ENCODE data around the gene CLINT1. TPM values are rescaled to one million over a fixed set of nuclear protein-coding genes. Genes with fewer than 3 reads are reported as not detected.

CLINT1 gene
- total and polyA plus RNA-seq, 4 experiments from 2014 or later: 70.5 to 88.2 (median 77.4) TPM

GRCh38 chr5:157820593-157821252, 38.2 kb downstream of the CLINT1 start:
- DNase-seq: peak in 4 of 5 donors; percentile 23 to 28 (median 27)
- Histone ChIP-seq H3K9me3 (ENCODE audit: control insufficient read depth in 1 of 2, low read length in 2 of 2) (no peaks in the 10 kb centered on the region), H3K36me3 (ENCODE audit: insufficient read depth, low read length) (peaks cover 2% of the 10 kb centered on the region), H3K27ac (ENCODE audit: low read depth, low read length) (no peak overlapping the region), H3K4me1 (ENCODE audit: insufficient read depth, low read length) (peaks cover 9% of the 10 kb centered on the region), H3K4me3 (ENCODE audit: low read length in 2 of 2) (no peak overlapping the region), H3K27me3 (ENCODE audit: insufficient read depth, low read length) (no peaks in the 10 kb centered on the region)
- CTCF ChIA-PET (ENCODE audit: partially characterized antibody): interaction anchor here (0.9 to 4.4 kb wide), 6 partner anchors 8 to 174 kb away, joined by 3 to 95 read pairs (median 4); no protein-coding TSS in a partner anchor
- peaks cover 17 to 23% of the 10 kb centered on the region in 2 donors for H3K36me3 Mint-ChIP-seq
- H3K4me3 Mint-ChIP-seq: peak overlapping the region in 1 of 8 donors; percentile 28
- intact Hi-C loops (cut with micrococcal nuclease): loop anchor here (1.0 to 5.0 kb wide), 4 partner anchors 37 to 1313 kb away; partner anchors contain the start of gene CLINT1
- peaks cover 23 to 41% (median 33%) of the 10 kb centered on the region in 4 donors for H3K4me1 Mint-ChIP-seq
- H3K9me3 Mint-ChIP-seq: peaks cover 0 to 5% (median 0%) of the 10 kb centered on the region in 8 donors
- peak overlapping the region in 5 of 7 donors; percentile 14 to 73 (median 61) for H3K27ac Mint-ChIP-seq
- H3K27me3 Mint-ChIP-seq: no peaks in the 10 kb centered on the region
- POLR2A ChIA-PET (ENCODE audit: partially characterized antibody): no interaction called here

- Mint-ChIP-seq H3K4me3 (no peak overlapping the region), H3K27me3 (no peaks in the 10 kb centered on the region), H3K27ac (peak overlapping the region in 3 of 7 donors; percentile 3 to 17 (median 16)), H3K4me1 (peaks cover 23 to 38% (median 28%) of the 10 kb centered on the region in 4 donors), H3K9me3 (peaks cover 0 to 5% (median 0%) of the 10 kb centered on the region in 8 donors), H3K36me3 (peaks cover 17 to 31% of the 10 kb centered on the region in 2 donors)
- Histone ChIP-seq H3K36me3 (ENCODE audit: insufficient read depth, low read length) (peaks cover 11% of the 10 kb centered on the region), H3K27me3 (ENCODE audit: insufficient read depth, low read length) (no peaks in the 10 kb centered on the region), H3K4me1 (ENCODE audit: insufficient read depth, low read length) (peaks cover 8% of the 10 kb centered on the region), H3K9me3 (ENCODE audit: control insufficient read depth in 1 of 2, low read length in 2 of 2) (no peaks in the 10 kb centered on the region), H3K27ac (ENCODE audit: low read depth, low read length) (no peak overlapping the region), H3K4me3 (ENCODE audit: low read length in 2 of 2) (no peak overlapping the region)
- CTCF ChIA-PET (ENCODE audit: partially characterized antibody): interaction anchor here (0.9 to 4.4 kb wide), 9 partner anchors 9 to 256 kb away, joined by 3 to 95 read pairs (median 4); partner anchors contain the start of gene CLINT1
- no peak for DNase-seq
- POLR2A ChIA-PET (ENCODE audit: partially characterized antibody): no interaction called here
- intact Hi-C loops (cut with micrococcal nuclease): loop anchor here (1.0 to 5.0 kb wide), 7 partner anchors 38 to 1314 kb away; partner anchors contain the start of gene CLINT1
These were observed 39.3 kb downstream of the CLINT1 start for GRCh38 chr5:157819502-157820115.

DNA sequence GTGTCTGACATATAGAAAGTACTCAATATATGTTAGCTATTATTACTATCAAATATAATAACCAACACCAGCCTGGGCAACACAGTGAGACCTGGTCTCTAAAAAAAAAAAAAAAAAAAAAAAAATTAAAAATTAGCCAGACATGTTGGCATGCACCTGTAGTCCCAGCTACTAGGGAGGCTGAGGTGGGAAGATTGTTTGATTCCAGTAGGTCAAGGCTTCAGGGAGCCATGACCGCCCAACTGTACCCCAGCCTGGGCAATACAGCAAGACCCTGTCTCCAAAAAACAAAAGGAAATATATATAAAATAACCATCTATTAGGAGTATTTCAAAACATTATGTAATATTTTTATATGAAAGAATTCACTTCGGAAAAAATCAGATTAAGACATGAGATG, 40.6 kb downstream of the CLINT1 start:
- peaks cover 0 to 5% (median 0%) of the 10 kb centered on the region in 8 donors for H3K9me3 Mint-ChIP-seq

DNA sequence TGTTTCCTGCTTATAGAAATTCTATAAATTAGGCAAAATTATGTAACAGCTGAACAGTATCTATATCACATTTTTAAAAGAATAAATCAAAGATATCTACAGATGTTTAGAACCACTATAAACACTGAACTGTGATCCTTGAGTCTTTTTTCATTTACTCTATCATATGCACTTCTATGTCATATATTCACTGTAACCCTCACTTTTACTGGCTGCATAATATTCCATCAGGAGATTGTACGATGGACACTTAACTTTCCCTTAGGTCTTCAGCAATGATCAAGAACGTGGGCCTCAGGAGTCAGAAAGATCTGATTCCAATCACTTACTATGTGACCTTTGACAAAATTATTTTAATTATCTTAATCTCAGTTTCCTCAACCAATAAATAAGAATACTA, 41.0 kb downstream of the CLINT1 start:
- Mint-ChIP-seq H3K36me3 (peaks cover 27 to 40% of the 10 kb centered on the region in 2 donors), H3K27ac (no peak overlapping the region), H3K4me3 (no peak overlapping the region), H3K27me3 (no peaks in the 10 kb centered on the region), H3K9me3 (peaks cover 0 to 5% (median 0%) of the 10 kb centered on the region in 8 donors), H3K4me1 (peaks cover 18 to 30% (median 23%) of the 10 kb centered on the region in 4 donors)
- ChIA-PET POLR2A (ENCODE audit: partially characterized antibody) (interaction anchor here (1.7 kb wide), 1 partner anchor 131 kb away, joined by 7 read pairs; no protein-coding TSS in a partner anchor), CTCF (ENCODE audit: partially characterized antibody) (interaction anchor here (0.7 to 4.4 kb wide), 15 partner anchors 10 to 257 kb away, joined by 3 to 95 read pairs (median 5); no protein-coding TSS in a partner anchor)
- Histone ChIP-seq H3K9me3 (ENCODE audit: control insufficient read depth in 1 of 2, low read length in 2 of 2) (no peaks in the 10 kb centered on the region), H3K4me3 (ENCODE audit: low read length in 2 of 2) (no peak overlapping the region), H3K4me1 (ENCODE audit: insufficient read depth, low read length) (peaks cover 8% of the 10 kb centered on the region), H3K36me3 (ENCODE audit: insufficient read depth, low read length) (peaks cover 24% of the 10 kb centered on the region), H3K27ac (ENCODE audit: low read depth, low read length) (no peak overlapping the region), H3K27me3 (ENCODE audit: insufficient read depth, low read length) (no peaks in the 10 kb centered on the region)
- no peak for DNase-seq
- intact Hi-C loops (cut with micrococcal nuclease): loop anchor here (5.0 kb wide), 3 partner anchors 259 to 1289 kb away; no protein-coding TSS in a partner anchor

More for the DNA sequence above, 40.6 kb downstream of the CLINT1 start:
- POLR2A ChIA-PET (ENCODE audit: partially characterized antibody): no interaction called here
- no peaks in the 10 kb centered on the region for H3K27me3 ChIP-seq (ENCODE audit: insufficient read depth, low read length)
- H3K9me3 ChIP-seq (ENCODE audit: control insufficient read depth in 1 of 2, low read length in 2 of 2): no peaks in the 10 kb centered on the region
- intact Hi-C loops (cut with micrococcal nuclease): loop anchor here (5.0 kb wide), 3 partner anchors 259 to 1289 kb away; no protein-coding TSS in a partner anchor
- peaks cover 18 to 30% (median 23%) of the 10 kb centered on the region in 4 donors for H3K4me1 Mint-ChIP-seq
- peaks cover 23 to 35% of the 10 kb centered on the region in 2 donors for H3K36me3 Mint-ChIP-seq
- H3K4me1 ChIP-seq (ENCODE audit: insufficient read depth, low read length): peaks cover 8% of the 10 kb centered on the region
- no peak overlapping the region for H3K4me3 Mint-ChIP-seq
- CTCF ChIA-PET (ENCODE audit: partially characterized antibody): interaction anchor here (0.6 to 4.4 kb wide), 9 partner anchors 11 to 257 kb away, joined by 3 to 95 read pairs (median 8); no protein-coding TSS in a partner anchor
- H3K27me3 Mint-ChIP-seq: no peaks in the 10 kb centered on the region
- no peak overlapping the region for H3K27ac Mint-ChIP-seq
- no peak overlapping the region for H3K4me3 ChIP-seq (ENCODE audit: low read length in 2 of 2)
- peaks cover 20% of the 10 kb centered on the region for H3K36me3 ChIP-seq (ENCODE audit: insufficient read depth, low read length)
- no peak for DNase-seq
- H3K27ac ChIP-seq (ENCODE audit: low read depth, low read length): no peak overlapping the region

GRCh38 chr5:157817387-157817702, 41.6 kb downstream of the CLINT1 start:
- H3K4me3 ChIP-seq (ENCODE audit: low read length in 2 of 2): no peak overlapping the region
- no peak for DNase-seq
- Mint-ChIP-seq H3K27me3 (no peaks in the 10 kb centered on the region), H3K4me1 (peaks cover 16 to 28% (median 21%) of the 10 kb centered on the region in 4 donors), H3K27ac (no peak overlapping the region), H3K4me3 (no peak overlapping the region), H3K36me3 (peaks cover 28 to 43% of the 10 kb centered on the region in 2 donors), H3K9me3 (peaks cover 0 to 3% (median 0%) of the 10 kb centered on the region in 8 donors)
- intact Hi-C loops (cut with micrococcal nuclease): loop anchor here (5.0 kb wide), 3 partner anchors 260 to 1290 kb away; no protein-coding TSS in a partner anchor
- H3K4me1 ChIP-seq (ENCODE audit: insufficient read depth, low read length): peaks cover 8% of the 10 kb centered on the region
- no peaks in the 10 kb centered on the region for H3K9me3 ChIP-seq (ENCODE audit: control insufficient read depth in 1 of 2, low read length in 2 of 2)
- H3K27me3 ChIP-seq (ENCODE audit: insufficient read depth, low read length): no peaks in the 10 kb centered on the region
- peaks cover 30% of the 10 kb centered on the region for H3K36me3 ChIP-seq (ENCODE audit: insufficient read depth, low read length)
- ChIA-PET POLR2A (ENCODE audit: partially characterized antibody) (interaction anchor here (1.7 kb wide), 1 partner anchor 131 kb away, joined by 7 read pairs; no protein-coding TSS in a partner anchor), CTCF (ENCODE audit: partially characterized antibody) (interaction anchor here (0.6 to 4.4 kb wide), 20 partner anchors 9 to 1315 kb away, joined by 3 to 95 read pairs (median 4); no protein-coding TSS in a partner anchor)
- H3K27ac ChIP-seq (ENCODE audit: low read depth, low read length): no peak overlapping the region

DNA sequence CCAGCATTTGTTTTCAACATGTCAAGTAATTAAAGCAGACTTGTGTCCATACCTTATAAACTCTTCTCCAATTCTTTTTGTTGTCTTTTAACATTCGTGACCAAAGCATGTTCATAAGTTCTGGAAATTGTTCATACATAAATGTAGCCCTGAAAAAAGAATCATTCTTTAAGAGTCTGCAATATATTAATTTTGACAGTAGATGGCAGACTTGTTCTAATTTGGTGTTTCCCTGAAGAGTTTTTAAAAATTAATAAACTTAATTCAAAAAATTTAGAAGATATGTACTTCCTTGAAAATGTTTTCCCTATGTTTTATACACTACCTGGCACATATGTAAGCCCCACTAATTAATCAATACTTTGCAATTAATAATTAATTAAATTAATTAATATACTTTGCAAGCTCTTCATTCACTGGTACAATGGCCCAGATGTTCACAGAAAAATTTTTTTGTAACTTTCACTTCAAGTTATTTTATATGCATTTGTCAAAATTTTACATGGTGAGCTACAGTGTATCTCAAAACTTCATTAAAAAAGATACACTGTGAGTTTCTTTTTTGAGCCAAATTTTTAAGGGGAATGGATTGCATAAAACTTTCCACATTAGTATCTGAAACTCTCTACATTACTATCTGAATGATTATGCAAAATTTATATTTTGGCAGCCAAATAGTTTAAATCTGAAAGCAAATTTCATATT, 42.1 kb downstream of the CLINT1 start:
- POLR2A ChIA-PET (ENCODE audit: partially characterized antibody): interaction anchor here (1.7 kb wide), 1 partner anchor 132 kb away, joined by 7 read pairs; no protein-coding TSS in a partner anchor
- Mint-ChIP-seq H3K27me3 (no peaks in the 10 kb centered on the region), H3K36me3 (peaks cover 28 to 44% of the 10 kb centered on the region in 2 donors), H3K9me3 (peaks cover 0 to 3% (median 0%) of the 10 kb centered on the region in 8 donors), H3K27ac (no peak overlapping the region), H3K4me3 (no peak overlapping the region), H3K4me1 (peaks cover 12 to 23% (median 17%) of the 10 kb centered on the region in 4 donors)
- Histone ChIP-seq H3K27ac (ENCODE audit: low read depth, low read length) (no peak overlapping the region), H3K4me3 (ENCODE audit: low read length in 2 of 2) (no peak overlapping the region), H3K4me1 (ENCODE audit: insufficient read depth, low read length) (peaks cover 7% of the 10 kb centered on the region), H3K27me3 (ENCODE audit: insufficient read depth, low read length) (no peaks in the 10 kb centered on the region), H3K9me3 (ENCODE audit: control insufficient read depth in 1 of 2, low read length in 2 of 2) (no peaks in the 10 kb centered on the region), H3K36me3 (ENCODE audit: insufficient read depth, low read length) (peaks cover 33% of the 10 kb centered on the region)
- CTCF ChIA-PET (ENCODE audit: partially characterized antibody): interaction anchor here (0.6 to 4.4 kb wide), 19 partner anchors 9 to 1316 kb away, joined by 3 to 95 read pairs (median 4); no protein-coding TSS in a partner anchor
- peak in 4 of 5 donors; percentile 19 to 40 (median 28) for DNase-seq
- intact Hi-C loops (cut with micrococcal nuclease): loop anchor here (1.0 to 5.0 kb wide), 6 partner anchors 101 to 1290 kb away; no protein-coding TSS in a partner anchor

All from CD4-positive, alpha-beta memory T cell (primary cell).